OCI-LY3 (cell line): ENCODE data around the gene IFNA14.

Experiments
- CTCF ChIP-seq: fragments of 200-600, 300-600 bp; sonication (generic); IDR thresholded peaks from 2 replicates; pipeline ENCODE4 v1.5.1; 2014; ENCODE audit warnings: antibody characterized with exemption, low read length, low read depth
- EZH2phosphoT487 ChIP-seq: fragments of 200-600 bp; shearing (Covaris generic); IDR thresholded peaks from 2 replicates; pipeline ENCODE4 v1.6.1; 2018; ENCODE audit warnings: antibody characterized with exemption, mixed run types, low read depth

DNA sequence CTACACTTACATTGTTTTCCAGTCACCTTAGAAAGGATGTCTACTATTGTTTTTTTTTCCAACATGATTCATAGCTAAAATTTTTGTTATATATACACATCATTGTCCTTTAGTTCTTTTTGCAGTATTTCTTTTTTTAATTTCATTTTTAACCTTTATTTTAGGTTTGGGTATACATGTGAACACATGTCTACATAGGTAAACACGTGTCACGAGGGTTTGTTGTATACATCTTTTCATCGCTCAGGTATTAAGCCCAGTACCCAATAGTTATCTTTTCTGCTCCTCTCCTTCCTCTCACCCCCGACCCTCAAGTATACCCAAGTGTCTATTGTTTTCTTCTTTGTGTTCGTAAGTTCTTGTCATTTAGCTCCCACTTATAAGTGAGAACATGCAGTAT lies 46.3 kb upstream of the IFNA14 start:
- TF ChIP-seq EZH2phosphoT487 (no peak), CTCF (no peak)
